Epithelial cell of proximal tubule (primary cell): ENCODE data around the gene PRDM8. TPM values are rescaled to one million over a fixed set of nuclear protein-coding genes. Genes with fewer than 3 reads are reported as not detected.

ENCODE experiments used
- DNase-seq: peaks from one replicate; pipeline ENCODE4 v3.0.0-alpha.2; 2011; ENCODE audit warnings: low read depth
- H3K4me3 ChIP-seq: 2 replicates; pipeline ENCODE4 v1.5.1; 2011; ENCODE audit warnings: low read depth, mild to moderate bottlenecking, low read length
- CTCF ChIP-seq: conservative IDR thresholded peaks from 2 replicates; pipeline ENCODE4 v1.5.1; 2012; ENCODE audit warnings: low read depth, mild to moderate bottlenecking, low read length
- total RNA-seq: library from RNA; depleted of rRNA; stranded (reverse); fragments of >200 nt; gene quantifications from 2 replicates; pipeline ENCODE4 v1.2.3, GENCODE V29; 2015

PRDM8 gene
- total RNA-seq, 1 donor from 2014 or later: 3.7 TPM

- no peak overlapping the region for H3K4me3 ChIP-seq
- TF ChIP-seq CTCF: no peak
- no peak for DNase-seq
Measured at GRCh38 chr4:80207172-80207583, 9.9 kb downstream of the PRDM8 start.

- no peak for DNase-seq
- TF ChIP-seq CTCF: no peak
- no peak overlapping the region for H3K4me3 ChIP-seq
Measured at GRCh38 chr4:80207664-80208063, 10.4 kb downstream of the PRDM8 start.

- no peak for DNase-seq
- H3K4me3 ChIP-seq: no peak overlapping the region
- no peak for TF ChIP-seq CTCF
Measured at GRCh38 chr4:80208610-80209339, 11.5 kb downstream of the PRDM8 start.

- no peak for TF ChIP-seq CTCF
- no peak for DNase-seq
- no peak overlapping the region for H3K4me3 ChIP-seq
Measured at GRCh38 chr4:80209340-80209701, 12.0 kb downstream of the PRDM8 start.

- no peak for DNase-seq
- H3K4me3 ChIP-seq: no peak overlapping the region
- TF ChIP-seq CTCF: no peak
Measured at GRCh38 chr4:80210549-80210948, 13.2 kb downstream of the PRDM8 start.

- no peak overlapping the region for H3K4me3 ChIP-seq
- no peak for DNase-seq
Measured at GRCh38 chr4:80213117-80213815, 16.0 kb downstream of the PRDM8 start.

More at GRCh38 chr4:80213117-80213815, 16.0 kb downstream of the PRDM8 start:
- no peak for TF ChIP-seq CTCF
